VCaP (cell line): ENCODE measurements around the gene CD27.
"Not testable (repeated sequence)": the region's sequence is repeated elsewhere in the genome, so short reads cannot be mapped to it uniquely, and the experiment has no call there.

Experiments
- H3K27ac ChIP-seq: fragments of 450-650 bp; 2 replicates; pipeline ENCODE4 v1.5.1; 2017
- TF ChIP-seq, protein P1 (sequence below): fragments of 450-650 bp; conservative IDR thresholded peaks from 2 replicates; pipeline ENCODE4 v1.5.1; 2017; ENCODE audit warnings: mild to moderate bottlenecking, moderate library complexity

Gene CD27

DNA sequence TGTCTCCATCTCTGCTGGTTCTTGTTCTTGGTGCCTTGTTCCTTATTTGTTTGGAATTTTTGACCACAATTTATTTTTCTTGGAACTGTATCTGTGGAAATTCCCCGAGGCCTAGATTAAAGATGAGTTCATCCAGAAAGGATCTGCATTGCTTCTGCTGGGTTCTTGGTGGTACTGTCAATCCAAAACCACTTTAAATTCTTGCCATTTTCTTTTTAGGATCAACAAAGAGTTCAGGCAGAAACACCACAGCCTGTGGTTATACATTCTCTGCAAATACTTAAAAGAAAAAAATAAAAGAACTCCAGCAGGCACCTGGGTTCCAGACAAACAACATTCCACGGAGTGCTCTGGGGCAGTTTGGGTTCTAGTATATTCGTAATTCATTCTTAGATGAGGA lies 31.7 kb downstream of the CD27 start:
- no peak overlapping the region for H3K27ac ChIP-seq

DNA sequence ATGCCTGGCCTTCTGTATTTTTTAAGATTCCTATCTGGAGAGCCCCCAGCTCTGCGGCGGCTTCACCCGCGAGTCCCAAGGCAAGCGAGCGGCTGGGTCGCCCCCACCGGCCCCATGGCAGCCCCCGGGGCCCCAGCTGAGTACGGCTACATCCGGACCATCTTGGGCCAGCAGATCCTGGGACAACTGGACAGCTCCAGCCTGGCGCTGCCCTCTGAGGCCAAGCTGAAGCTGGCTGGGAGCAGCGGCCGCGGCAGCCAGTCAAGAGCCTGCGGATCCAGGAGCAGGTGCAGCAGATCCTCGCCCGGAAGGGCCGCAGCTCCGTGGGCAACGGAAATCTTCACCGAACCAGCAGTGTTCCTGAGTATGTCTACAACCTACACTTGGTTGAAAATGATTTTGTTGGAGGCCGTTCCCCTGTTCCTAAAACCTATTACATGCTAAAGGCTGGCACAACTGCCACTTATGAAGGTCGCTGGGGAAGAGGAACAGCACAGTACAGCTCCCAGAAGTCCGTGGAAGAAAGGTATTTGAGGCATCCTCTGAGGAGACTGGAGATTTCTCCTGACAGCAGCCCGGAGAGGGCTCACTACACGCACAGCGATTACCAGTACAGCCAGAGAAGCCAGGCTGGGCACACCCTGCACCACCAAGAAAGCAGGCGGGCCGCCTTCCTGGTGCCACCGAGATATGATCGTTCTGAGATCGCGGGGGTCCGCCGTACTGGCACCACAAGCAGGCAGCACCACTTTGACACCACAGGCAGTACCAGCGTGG lies 33.0 kb downstream of the CD27 start:
- not testable (repeated sequence) for H3K27ac ChIP-seq

More for the DNA sequence above, 31.7 kb downstream of the CD27 start:
- TF ChIP-seq, protein P1, sequence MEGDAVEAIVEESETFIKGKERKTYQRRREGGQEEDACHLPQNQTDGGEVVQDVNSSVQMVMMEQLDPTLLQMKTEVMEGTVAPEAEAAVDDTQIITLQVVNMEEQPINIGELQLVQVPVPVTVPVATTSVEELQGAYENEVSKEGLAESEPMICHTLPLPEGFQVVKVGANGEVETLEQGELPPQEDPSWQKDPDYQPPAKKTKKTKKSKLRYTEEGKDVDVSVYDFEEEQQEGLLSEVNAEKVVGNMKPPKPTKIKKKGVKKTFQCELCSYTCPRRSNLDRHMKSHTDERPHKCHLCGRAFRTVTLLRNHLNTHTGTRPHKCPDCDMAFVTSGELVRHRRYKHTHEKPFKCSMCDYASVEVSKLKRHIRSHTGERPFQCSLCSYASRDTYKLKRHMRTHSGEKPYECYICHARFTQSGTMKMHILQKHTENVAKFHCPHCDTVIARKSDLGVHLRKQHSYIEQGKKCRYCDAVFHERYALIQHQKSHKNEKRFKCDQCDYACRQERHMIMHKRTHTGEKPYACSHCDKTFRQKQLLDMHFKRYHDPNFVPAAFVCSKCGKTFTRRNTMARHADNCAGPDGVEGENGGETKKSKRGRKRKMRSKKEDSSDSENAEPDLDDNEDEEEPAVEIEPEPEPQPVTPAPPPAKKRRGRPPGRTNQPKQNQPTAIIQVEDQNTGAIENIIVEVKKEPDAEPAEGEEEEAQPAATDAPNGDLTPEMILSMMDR, result no peak

DNA sequence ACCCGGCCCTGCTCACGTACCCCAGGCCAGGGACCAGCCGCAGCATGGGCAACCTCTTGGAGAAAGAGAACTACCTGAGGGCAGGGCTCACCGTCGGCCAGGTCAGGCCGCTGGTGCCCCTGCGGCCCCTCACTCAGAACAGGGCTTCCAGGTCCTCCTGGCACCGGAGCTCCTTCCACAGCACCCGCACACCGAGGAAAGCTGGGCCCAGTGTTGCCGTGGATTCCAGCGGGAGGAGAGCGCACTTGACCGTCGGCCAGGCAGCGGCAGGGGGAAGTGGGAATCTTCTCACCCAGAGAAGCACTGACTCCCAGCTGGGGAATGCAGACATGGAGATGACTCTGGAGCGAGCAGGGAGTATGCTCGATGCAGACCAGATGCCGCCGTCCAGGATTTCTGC lies 33.7 kb downstream of the CD27 start:
- TF ChIP-seq, protein P1, result no peak
- no peak overlapping the region for H3K27ac ChIP-seq

DNA sequence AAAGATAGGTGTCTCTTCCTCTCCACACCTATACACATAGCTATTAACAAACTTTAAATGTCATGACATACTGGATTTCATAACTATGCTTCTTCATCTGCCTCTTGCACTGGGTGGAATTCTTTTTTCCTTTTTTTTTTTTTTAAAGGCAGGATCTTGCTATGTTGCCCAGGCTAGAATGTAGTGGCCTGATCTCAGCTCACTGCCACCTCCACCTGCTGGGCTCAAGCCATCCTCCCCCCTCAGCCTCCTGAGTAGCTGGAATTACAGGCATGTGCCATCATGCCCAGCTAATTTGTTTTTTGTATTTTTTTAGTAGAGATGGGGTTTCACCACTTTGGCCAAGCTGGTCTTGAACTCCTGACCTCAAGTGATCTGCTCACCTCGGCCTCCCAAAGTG lies 43.5 kb downstream of the CD27 start:
- TF ChIP-seq, protein P1, result no peak
- no peak overlapping the region for H3K27ac ChIP-seq

DNA sequence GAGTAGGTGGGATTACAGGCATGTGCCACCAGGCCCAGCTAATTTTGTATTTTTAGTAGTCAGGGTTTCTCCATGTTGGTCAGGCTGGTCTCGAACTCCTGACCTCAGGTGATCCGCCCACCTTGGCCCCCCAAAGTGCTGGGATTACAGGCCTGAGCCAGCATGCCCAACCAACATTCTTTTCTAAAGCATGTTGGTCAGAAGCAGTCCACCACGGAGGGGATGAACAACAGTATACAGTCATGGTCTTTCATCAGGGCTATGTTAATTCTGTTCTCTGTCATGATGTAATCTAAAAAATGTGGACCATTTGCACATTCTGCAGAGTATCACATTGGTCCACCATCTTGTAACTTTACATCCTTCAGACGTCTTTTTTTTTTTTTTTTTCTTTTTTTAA lies 44.7 kb downstream of the CD27 start:
- no peak overlapping the region for H3K27ac ChIP-seq
- TF ChIP-seq, protein P1, result no peak

DNA sequence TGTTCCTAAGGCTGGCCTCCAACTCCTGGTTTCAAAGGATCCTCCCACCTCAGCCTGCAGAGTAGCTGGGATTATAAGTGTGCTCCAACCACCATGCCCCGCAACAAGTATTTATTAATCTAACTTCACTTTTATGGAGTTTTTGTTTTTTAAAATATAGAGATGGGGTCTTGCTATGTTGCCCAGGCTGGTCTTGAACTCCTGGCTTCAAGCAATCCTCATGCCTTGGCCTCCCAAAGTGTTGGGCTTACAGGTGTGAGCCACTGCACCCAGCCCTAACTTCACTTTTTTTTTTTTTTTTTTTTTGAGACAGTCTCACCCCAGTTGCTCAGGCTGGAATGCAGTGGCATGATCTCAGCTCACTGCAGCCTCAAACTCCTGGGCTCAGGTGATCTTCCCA lies 45.9 kb downstream of the CD27 start:
- H3K27ac ChIP-seq, result not testable (repeated sequence)

DNA sequence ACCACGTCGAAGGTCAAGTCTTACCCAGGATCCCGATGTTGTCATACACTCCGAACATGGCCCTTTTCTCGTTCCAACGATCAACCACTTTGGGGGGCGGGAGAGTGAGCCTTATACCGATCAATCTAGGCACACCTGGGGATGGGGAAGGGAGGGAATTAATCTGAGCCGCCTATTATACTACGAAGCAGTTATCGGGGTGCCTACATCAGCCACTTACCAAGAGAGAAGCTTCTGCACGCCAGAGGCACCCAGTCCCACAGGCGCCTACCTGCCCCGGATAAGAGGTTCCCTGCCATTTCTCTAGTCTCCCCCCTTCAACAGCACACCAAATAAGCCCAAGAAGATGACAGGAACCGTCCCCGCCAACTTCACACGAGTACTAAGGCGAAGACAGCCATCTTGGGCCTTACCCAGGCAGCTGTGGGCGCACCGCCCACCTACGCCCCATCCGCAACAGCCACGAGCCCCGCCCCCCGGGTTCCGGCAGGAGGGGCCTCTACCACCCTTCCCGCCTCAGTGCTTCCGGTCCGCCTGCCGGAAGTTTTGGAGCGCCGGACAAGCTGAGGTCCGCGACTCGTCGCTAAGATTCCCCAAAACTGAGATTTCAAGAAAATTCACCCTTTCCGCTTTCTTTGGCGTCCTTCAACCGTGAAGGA lies 48.2 kb downstream of the CD27 start, which contains the start of gene MRPL51:
Gene MRPL51, minus strand, starts transcription at position 425 of the 659 bp plus-strand sequence. Its CDS starts 126 bp downstream, at position 299.
- H3K27ac ChIP-seq, result peak within 1 kb of the TSS; percentile 96
- TF ChIP-seq, protein P1, result no peak

DNA sequence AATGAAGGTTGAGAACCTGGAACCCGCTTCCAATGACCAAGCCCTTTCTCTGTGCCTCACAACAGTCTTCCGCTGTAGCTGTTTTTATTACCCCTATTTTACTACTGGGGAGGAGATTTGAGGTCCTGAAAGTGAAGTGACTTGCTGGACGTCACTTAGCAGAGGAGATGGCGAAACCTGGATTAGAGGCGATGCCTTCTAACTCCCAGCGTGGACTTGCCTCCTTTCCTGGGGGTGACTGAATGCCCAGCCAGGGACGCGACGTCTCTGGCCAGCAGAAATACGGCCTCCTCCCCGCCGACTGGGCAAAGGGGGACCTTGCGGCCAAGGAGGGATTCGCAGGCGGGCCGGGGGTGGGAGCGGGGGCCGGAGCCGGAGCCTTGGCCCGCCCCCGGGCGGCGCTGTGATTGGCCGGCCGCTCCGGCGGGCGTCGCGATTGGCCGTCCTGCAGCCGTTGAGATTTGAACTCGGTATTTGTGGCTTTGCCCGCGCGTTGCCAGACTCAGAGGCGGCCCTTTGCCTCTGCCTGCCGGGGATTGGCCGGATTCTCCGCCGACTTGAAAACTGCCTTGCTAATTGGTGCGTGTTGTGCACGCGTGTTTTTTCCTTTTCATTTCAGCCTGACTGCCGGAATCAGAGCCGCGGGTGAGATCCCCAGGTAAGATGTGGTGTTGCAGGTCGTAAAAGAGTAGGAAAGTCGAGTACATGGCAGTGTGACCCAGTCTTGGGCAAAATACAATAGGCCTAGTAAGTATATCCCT lies 48.9 kb downstream of the CD27 start, which contains the start of gene NCAPD2:
Gene NCAPD2, plus strand, starts transcription at position 606 of the 761 bp plus-strand sequence. CDS start 997 bp downstream, outside the sequence.
- TF ChIP-seq, protein P1, result no peak; the same call in 1 of the 2 replicates
- H3K27ac ChIP-seq, result peak within 1 kb of the TSS; percentile 96
